ENCODE results near the gene NRCAM.

DNA sequence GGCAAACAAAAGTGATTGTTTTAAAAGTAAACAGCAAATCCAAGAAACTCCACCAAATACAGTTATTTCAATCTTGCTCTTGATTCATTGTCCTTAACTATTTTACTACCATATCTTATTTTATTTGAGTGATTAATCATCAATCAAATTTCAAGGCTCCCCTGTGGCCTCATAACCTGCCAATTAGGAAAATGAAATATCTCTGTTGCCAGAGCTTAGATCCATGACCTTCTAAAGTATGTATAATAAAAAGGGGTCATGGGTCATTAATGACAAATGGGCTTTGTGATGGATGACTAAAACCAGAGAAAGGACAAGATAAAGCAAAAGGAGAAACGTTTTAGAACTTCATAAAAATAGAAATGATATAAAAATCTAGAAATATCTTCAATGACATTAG lies 28.5 kb downstream of the NRCAM start:
- TF ChIP-seq PHF8 (IDR thresholded peaks at IDR 0.05; ENCODE audit: borderline replicate concordance, low read depth): no peak
- TF ChIP-seq MYC (IDR thresholded peaks at IDR 0.05; ENCODE audit: borderline replicate concordance, low read length): no peak
- no peak for TF ChIP-seq CHD2 (IDR thresholded peaks at IDR 0.05; ENCODE audit: low read length, partially characterized antibody)
- no peak for TF ChIP-seq RCOR1 (IDR thresholded peaks at IDR 0.05; ENCODE audit: low read depth, low read length)
- TF ChIP-seq CEBPB (IDR thresholded peaks at IDR 0.05): no peak
